ENCODE data around the gene UBFD1.
"Not testable (repeated sequence)": the region's sequence is repeated elsewhere in the genome, so short reads cannot be mapped to it uniquely, and the experiment has no call there.

UBFD1 gene

GRCh38 chr16:23539984-23540816, 17.3 kb upstream of the UBFD1 start:
- Mint-ChIP-seq H3K4me3 (no peak overlapping the region), H3K27me3 (no peaks in the 10 kb centered on the region), H3K9me3 (no peaks in the 10 kb centered on the region), H3K27ac (no peak overlapping the region), H3K4me1 (peaks cover 9% of the 10 kb centered on the region)
- no peak for ATAC-seq
- DNase-seq, result no peak

DNA sequence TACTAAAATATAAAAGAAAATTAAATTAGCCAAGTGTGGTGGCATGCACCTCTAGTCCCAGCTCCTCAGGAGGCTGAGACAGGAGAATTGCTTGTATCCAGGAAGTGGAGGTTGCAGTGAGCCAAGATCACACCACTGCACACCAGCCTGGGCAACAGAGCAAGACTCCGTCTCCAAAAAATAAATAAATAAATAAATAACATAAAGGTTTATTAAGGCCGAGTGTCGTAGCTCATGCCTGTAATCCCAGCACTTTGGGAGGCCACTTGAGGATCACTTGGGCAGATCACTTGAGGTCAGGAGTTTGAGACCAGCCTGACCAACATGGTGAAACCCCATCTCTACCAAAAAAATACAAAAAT, 16.7 kb upstream of the UBFD1 start:
- H3K9me3 Mint-ChIP-seq, H3K27ac Mint-ChIP-seq, H3K4me3 Mint-ChIP-seq, H3K27me3 Mint-ChIP-seq, DNase-seq, ATAC-seq, H3K4me1 Mint-ChIP-seq: not testable (repeated sequence)

- H3K27me3 Mint-ChIP-seq, result no peaks in the 10 kb centered on the region
- ATAC-seq (no peak), DNase-seq (no peak)
- H3K4me1 Mint-ChIP-seq, result peaks cover 8% of the 10 kb centered on the region
- H3K9me3 Mint-ChIP-seq, result no peaks in the 10 kb centered on the region
- no peak overlapping the region for H3K4me3 Mint-ChIP-seq
- no peak overlapping the region for H3K27ac Mint-ChIP-seq
These were observed 13.1 kb upstream of the UBFD1 start for GRCh38 chr16:23544436-23544835.

GRCh38 chr16:23549938-23550337, 7.6 kb upstream of the UBFD1 start:
- no peak overlapping the region for H3K4me3 Mint-ChIP-seq
- H3K9me3 Mint-ChIP-seq, result no peaks in the 10 kb centered on the region
- H3K27me3 Mint-ChIP-seq, result no peaks in the 10 kb centered on the region
- peak overlapping the region in 1 of 2 donors; percentile 6 for H3K27ac Mint-ChIP-seq
- DNase-seq (no peak), ATAC-seq (no peak)
- H3K4me1 Mint-ChIP-seq, result peaks cover 8% of the 10 kb centered on the region

GRCh38 chr16:23552161-23552560, 5.4 kb upstream of the UBFD1 start:
- Mint-ChIP-seq H3K4me3 (no peak overlapping the region), H3K9me3 (no peaks in the 10 kb centered on the region), H3K27me3 (no peaks in the 10 kb centered on the region), H3K27ac (no peak overlapping the region), H3K4me1 (peaks cover 22% of the 10 kb centered on the region)
- DNase-seq, result no peak
- no peak for ATAC-seq

GRCh38 chr16:23554536-23554935, 3.0 kb upstream of the UBFD1 start:
- H3K4me1 Mint-ChIP-seq, result peaks cover 30% of the 10 kb centered on the region
- no peak overlapping the region for H3K27ac Mint-ChIP-seq
- H3K4me3 Mint-ChIP-seq, result no peak overlapping the region
- H3K9me3 Mint-ChIP-seq, result no peaks in the 10 kb centered on the region
- H3K27me3 Mint-ChIP-seq, result no peaks in the 10 kb centered on the region
- ATAC-seq, result no peak
- DNase-seq, result no peak

DNA sequence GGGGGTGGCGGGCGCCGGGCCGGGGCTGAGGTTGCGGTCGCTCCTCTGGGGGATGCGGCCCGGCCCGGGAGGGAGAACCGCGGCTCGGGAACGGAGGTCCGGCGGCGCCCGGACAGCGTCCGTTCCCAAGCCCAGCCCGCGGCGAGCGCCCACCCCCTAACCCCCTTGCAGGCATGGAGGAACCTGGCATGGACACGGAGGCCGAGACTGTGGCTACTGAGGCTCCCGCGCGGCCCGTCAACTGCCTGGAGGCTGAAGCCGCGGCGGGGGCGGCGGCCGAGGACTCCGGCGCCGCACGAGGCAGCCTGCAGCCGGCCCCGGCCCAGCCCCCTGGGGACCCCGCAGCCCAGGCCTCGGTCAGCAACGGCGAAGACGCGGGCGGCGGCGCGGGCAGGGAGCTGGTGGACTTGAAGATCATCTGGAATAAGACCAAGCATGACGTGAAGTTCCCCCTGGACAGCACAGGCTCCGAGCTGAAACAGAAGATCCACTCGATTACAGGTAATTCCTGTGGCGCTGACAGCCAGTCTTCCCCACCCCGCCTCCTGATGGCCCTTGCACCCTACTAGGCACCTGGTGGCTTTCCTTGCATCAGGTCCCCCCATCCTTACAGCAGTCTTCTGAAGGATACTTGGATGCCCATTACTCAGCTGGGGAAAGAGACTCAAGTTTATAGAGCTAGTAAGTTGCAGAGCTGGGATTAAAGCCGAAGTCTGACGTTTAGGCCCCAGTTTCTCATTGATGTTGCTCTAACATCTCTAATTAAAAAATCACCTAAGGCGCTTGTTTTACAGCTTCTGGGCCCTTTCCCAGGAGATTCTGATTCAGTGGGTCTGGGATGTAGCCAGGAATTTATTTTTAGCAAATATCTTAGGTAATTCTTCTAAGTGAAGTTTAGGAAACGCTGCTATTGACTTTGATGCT, 514 bp downstream of the UBFD1 start:
- Mint-ChIP-seq H3K4me1 (peaks cover 48% of the 10 kb centered on the region), H3K4me3 (peak overlapping the region; percentile 96 to 98), H3K9me3 (no peaks in the 10 kb centered on the region), H3K27ac (peak overlapping the region; percentile 92 to 98), H3K27me3 (no peaks in the 10 kb centered on the region)
- no peak for DNase-seq
- ATAC-seq, result peak; percentile 16

GRCh38 chr16:23561586-23561985, 4.1 kb downstream of the UBFD1 start:
- ATAC-seq, result no peak
- H3K27ac Mint-ChIP-seq, result no peak overlapping the region
- no peak overlapping the region for H3K4me3 Mint-ChIP-seq
- no peak for DNase-seq
- H3K27me3 Mint-ChIP-seq, result no peaks in the 10 kb centered on the region
- H3K4me1 Mint-ChIP-seq, result peaks cover 35% of the 10 kb centered on the region
- no peaks in the 10 kb centered on the region for H3K9me3 Mint-ChIP-seq

DNA sequence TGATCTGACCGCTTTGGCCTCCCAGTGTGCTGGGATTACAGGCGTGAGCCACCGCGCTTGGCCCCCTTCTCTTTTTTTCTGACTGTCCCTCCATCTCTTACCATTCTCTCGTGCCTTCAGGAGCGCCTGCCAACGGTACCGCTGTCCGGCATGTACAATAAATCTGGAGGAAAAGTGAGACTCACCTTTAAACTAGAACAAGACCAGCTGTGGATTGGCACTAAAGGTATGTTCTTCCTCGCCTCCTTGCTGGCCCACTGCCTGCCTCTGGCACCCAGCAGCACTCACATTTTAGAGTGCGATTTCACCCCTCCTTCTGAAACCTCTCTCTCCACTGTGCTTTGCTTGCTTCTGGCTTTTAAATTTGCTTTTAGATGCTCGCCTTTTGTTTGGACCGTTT, 5.0 kb downstream of the UBFD1 start:
- DNase-seq (no peak), ATAC-seq (no peak)
- Mint-ChIP-seq H3K4me3 (no peak overlapping the region), H3K9me3 (no peaks in the 10 kb centered on the region), H3K27me3 (no peaks in the 10 kb centered on the region), H3K27ac (peak overlapping the region in 1 of 2 donors; percentile 20), H3K4me1 (peaks cover 28% of the 10 kb centered on the region)

GRCh38 chr16:23563186-23563585, 5.7 kb downstream of the UBFD1 start:
- H3K27ac Mint-ChIP-seq, result peak overlapping the region; percentile 36 to 65

GRCh38 chr16:23564575-23565363, 7.2 kb downstream of the UBFD1 start:
- H3K27me3 Mint-ChIP-seq, result no peaks in the 10 kb centered on the region
- peak overlapping the region in 1 of 2 donors; percentile 48 for H3K27ac Mint-ChIP-seq
- H3K4me3 Mint-ChIP-seq, result no peak overlapping the region
- H3K9me3 Mint-ChIP-seq, result no peaks in the 10 kb centered on the region
- no peak for ATAC-seq
- peaks cover 15% of the 10 kb centered on the region for H3K4me1 Mint-ChIP-seq
- no peak for DNase-seq

More at GRCh38 chr16:23563186-23563585, 5.7 kb downstream of the UBFD1 start:
- H3K4me1 Mint-ChIP-seq, result peaks cover 28% of the 10 kb centered on the region
- no peak for DNase-seq
- H3K9me3 Mint-ChIP-seq, result no peaks in the 10 kb centered on the region
- no peak for ATAC-seq
- H3K27me3 Mint-ChIP-seq, result no peaks in the 10 kb centered on the region
- H3K4me3 Mint-ChIP-seq, result no peak overlapping the region

DNA sequence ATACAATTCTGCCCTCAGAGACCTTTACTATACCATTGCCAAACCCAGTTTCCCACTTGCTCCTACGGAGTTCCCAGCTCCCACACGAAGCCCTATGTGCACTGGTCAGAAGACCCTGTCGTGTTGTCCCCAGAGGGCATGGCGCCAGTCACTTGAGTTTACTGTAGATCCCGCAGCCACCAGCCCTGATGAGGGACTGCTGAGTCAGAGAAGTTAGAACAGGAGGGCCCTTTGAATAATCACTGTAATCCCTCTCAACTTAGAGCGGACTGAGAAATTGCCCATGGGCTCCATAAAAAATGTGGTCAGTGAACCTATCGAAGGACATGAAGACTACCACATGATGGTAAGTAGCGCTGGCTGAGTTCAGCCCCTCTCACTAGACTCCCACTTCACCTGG, 9.2 kb downstream of the UBFD1 start:
- H3K9me3 Mint-ChIP-seq, result no peaks in the 10 kb centered on the region
- DNase-seq, result no peak
- peaks cover under 1% of the 10 kb centered on the region for H3K4me1 Mint-ChIP-seq
- ATAC-seq, result no peak
- no peak overlapping the region for H3K4me3 Mint-ChIP-seq
- H3K27me3 Mint-ChIP-seq, result no peaks in the 10 kb centered on the region
- H3K27ac Mint-ChIP-seq, result peak overlapping the region in 1 of 2 donors; percentile 36

DNA sequence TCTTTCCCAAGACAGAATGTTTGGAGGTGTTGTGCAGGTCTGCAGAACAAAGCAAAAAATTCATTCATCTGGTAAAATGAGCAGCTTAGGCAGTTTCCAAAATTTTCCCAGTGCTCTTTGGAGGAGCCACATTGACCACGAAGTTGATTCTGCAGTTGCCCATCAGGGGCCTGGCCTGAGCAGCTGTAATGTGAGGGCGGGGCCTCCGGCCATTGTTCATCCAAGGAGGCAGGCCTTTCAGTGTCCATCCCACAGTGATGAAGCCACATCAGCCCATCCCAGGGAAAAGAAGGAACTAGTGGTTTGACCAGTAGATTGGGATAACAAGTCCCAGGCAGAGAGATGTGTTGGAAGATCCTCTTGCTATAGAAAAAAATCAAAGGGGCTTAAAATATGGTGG, 10.1 kb downstream of the UBFD1 start:
- no peaks in the 10 kb centered on the region for H3K4me1 Mint-ChIP-seq
- no peaks in the 10 kb centered on the region for H3K9me3 Mint-ChIP-seq
- H3K27ac Mint-ChIP-seq, result peak overlapping the region in 1 of 2 donors; percentile 36
- ATAC-seq (no peak), DNase-seq (no peak)
- no peak overlapping the region for H3K4me3 Mint-ChIP-seq
- H3K27me3 Mint-ChIP-seq, result no peaks in the 10 kb centered on the region

DNA sequence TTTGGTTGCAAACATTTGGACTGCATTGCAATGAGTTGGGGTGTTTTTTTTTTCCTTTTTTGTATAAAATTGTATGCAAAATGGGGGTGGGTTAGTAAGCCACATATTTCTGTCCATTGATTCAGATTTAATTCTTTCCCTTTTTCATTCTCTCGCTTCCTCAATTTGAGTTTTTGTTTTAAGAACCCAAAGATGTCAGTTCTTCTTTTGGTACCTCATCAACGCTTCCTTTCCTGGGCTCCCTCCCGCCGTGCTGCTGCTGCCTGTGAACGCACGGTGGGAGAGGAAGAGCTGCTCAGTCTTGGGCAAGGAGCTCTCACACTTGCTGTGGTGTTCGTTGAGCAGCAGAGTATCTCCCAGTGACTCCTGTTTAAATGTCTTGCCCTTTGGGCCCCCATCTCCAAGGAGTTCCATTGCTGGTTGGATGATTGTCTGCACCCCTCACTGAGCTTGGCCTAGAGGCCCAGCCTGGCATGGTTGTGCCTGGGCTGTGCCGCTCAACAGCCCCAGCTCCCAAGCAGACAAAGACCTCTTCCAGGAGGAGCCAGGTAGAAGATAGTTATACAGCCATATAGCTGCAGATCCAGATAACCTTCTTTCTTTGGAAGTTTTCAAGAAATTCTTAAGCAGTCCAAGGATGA, 13.6 kb downstream of the UBFD1 start:
- no peak overlapping the region for H3K4me3 Mint-ChIP-seq
- ATAC-seq, result no peak

DNA sequence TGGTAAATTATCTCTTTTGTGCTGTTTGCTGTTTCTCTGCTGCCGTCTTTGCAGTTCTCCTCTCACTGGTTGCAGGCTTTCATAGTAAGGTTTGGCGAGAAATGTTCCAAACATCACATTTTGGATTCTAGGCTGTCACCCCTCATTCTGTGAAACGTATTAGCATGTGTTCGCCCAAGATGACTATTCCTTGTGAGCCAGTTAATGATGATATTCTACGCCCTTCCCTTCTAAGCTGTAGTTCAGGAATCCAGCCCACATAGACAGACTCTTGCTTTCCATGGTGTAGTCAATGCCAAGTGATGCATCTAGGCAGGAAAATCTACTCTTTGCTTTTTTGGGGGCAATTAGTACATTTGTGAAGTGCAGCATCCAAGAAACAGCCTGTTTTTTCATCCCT, 14.4 kb downstream of the UBFD1 start:
- DNase-seq (no peak), ATAC-seq (no peak)
- Mint-ChIP-seq H3K27me3 (no peaks in the 10 kb centered on the region), H3K27ac (peak overlapping the region in 1 of 2 donors; percentile 42), H3K9me3 (no peaks in the 10 kb centered on the region), H3K4me3 (no peak overlapping the region), H3K4me1 (no peaks in the 10 kb centered on the region)

More for the DNA sequence above, 13.6 kb downstream of the UBFD1 start:
- Mint-ChIP-seq H3K4me1 (no peaks in the 10 kb centered on the region), H3K27me3 (no peaks in the 10 kb centered on the region), H3K27ac (no peak overlapping the region), H3K9me3 (no peaks in the 10 kb centered on the region)
- no peak for DNase-seq
